ENCODE results near the gene CDC42BPG.

The CDC42BPG gene

DNA sequence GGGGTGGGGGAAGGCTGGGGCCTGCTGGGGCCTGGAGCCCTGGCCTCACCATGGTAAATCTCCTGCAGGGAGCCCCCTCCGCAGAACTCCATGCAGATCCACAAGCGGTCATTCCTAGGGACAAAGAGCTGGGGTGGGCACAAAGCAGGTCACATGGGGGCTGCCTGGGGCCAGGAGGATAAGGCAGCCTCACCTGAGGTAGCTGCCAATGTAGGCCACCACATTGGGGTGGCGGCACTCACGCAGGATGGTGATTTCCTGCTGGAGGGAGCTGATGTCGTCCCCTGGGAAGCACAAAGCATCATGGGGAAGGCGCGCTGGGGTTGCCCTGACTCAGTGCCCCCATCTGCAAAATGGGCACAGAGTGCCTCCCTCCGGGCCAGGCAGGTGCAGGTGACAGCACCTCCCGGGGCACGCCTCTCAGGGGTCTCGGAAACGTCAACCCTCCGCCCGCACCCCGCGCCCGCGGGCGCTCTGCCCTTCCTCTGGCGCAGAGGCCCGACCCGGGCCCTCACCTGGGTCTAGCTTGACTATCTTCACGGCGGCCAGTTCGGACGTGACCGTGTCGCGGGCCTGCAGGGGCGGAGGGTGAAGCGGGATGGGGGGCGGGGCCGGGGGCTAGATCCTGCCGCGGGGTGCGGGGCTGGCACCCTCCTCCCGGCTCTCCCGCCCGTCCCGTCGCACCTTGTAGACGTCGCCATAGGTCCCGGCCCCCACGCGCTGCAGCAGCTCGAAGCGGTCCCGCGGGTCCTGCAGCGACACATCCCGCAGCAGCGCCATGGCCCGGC is 41.9 kb downstream of the CDC42BPG start:
- Histone ChIP-seq H3K4me1 (ENCODE audit: low read length) (peaks cover 6% of the 10 kb centered on the region; the same call in 1 of the 2 replicates), H2AFZ (ENCODE audit: low read length) (peak overlapping the region; percentile 80), H3F3A (ENCODE audit: insufficient read depth, low read length) (peaks cover 6% of the 10 kb centered on the region; the same call in 1 of the 2 replicates), H3K4me2 (ENCODE audit: low read depth, low read length) (peak overlapping the region; percentile 79), H3K9me3 (replicated peaks; ENCODE audit: insufficient read depth, low read length) (no peaks in the 10 kb centered on the region), H3K27me3 (replicated peaks; ENCODE audit: insufficient read depth, low read length) (no peaks in the 10 kb centered on the region), H3K4me3 (ENCODE audit: low read length) (peak overlapping the region; percentile 66), H3K27ac (ENCODE audit: low read length) (no peak overlapping the region), H3K9me2 (replicated peaks; ENCODE audit: insufficient read depth, low read length) (no peaks in the 10 kb centered on the region), H4K20me1 (ENCODE audit: insufficient read depth, low read length) (no peaks in the 10 kb centered on the region), H3K36me3 (replicated peaks; ENCODE audit: insufficient read depth, low read length) (no peaks in the 10 kb centered on the region), H3K9ac (ENCODE audit: low read length) (peak overlapping the region; percentile 51), H3K79me2 (ENCODE audit: low read length) (no peaks in the 10 kb centered on the region)
- DNase-seq = no peak
- no peak for TF ChIP-seq EZH2phosphoT487 (IDR thresholded peaks at IDR 0.05; ENCODE audit: low read length)
- TF ChIP-seq, protein P1, sequence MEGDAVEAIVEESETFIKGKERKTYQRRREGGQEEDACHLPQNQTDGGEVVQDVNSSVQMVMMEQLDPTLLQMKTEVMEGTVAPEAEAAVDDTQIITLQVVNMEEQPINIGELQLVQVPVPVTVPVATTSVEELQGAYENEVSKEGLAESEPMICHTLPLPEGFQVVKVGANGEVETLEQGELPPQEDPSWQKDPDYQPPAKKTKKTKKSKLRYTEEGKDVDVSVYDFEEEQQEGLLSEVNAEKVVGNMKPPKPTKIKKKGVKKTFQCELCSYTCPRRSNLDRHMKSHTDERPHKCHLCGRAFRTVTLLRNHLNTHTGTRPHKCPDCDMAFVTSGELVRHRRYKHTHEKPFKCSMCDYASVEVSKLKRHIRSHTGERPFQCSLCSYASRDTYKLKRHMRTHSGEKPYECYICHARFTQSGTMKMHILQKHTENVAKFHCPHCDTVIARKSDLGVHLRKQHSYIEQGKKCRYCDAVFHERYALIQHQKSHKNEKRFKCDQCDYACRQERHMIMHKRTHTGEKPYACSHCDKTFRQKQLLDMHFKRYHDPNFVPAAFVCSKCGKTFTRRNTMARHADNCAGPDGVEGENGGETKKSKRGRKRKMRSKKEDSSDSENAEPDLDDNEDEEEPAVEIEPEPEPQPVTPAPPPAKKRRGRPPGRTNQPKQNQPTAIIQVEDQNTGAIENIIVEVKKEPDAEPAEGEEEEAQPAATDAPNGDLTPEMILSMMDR (IDR thresholded peaks at IDR 0.05; ENCODE audit: low read length) = no peak
- TF ChIP-seq EZH2 (optimal IDR thresholded peaks at IDR 0.05; ENCODE audit: low read depth, low read length) = no peak

DNA sequence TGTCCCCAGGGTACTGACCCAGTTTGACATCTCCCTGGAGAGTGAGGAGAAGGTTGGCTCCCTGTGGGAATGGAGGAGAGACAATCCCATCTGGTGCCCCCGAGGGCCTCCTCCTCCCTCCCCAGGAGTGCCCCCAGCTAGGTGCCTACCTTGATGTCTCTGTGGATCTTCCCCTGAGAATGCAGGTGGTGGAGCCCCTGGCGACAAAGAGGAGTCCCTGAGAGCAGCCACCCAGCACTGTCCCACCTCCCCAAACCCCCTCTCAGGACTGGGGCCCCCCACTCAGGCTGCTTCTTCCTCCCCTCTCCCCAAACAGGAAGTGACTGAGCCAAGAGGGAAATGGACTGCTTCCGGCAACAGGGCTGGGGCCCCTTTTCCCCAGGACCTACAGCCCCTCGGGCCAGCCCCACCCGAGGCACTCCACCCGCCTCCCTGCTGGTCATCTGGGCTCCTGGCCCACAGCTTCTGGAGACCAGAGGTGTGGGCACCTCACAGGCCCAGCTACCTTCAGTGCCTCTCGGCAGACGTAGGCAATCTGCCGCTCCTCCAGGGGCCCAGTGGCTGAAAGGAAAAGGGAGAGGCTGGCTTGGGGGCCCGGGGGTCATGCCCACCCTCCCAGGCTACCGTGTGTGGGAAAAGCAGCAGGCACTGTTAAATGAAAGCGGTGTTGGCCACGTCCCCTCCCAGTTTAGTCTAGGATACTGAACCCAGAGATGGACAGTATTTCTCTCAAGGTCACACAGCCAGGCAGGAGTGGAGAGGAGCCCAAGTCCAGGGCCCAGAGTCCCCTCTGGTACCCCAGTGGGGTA is 42.7 kb downstream of the CDC42BPG start:
- Histone ChIP-seq H4K20me1 (ENCODE audit: insufficient read depth, low read length) (no peaks in the 10 kb centered on the region), H3K4me2 (ENCODE audit: low read depth, low read length) (peak overlapping the region; percentile 79; the same call in 1 of the 2 replicates), H3K27me3 (replicated peaks; ENCODE audit: insufficient read depth, low read length) (no peaks in the 10 kb centered on the region), H3K79me2 (ENCODE audit: low read length) (no peaks in the 10 kb centered on the region), H3F3A (ENCODE audit: insufficient read depth, low read length) (peaks cover 6% of the 10 kb centered on the region; the same call in 1 of the 2 replicates), H3K9me2 (replicated peaks; ENCODE audit: insufficient read depth, low read length) (no peaks in the 10 kb centered on the region), H3K4me1 (ENCODE audit: low read length) (peaks cover 6% of the 10 kb centered on the region; the same call in 1 of the 2 replicates), H2AFZ (ENCODE audit: low read length) (no peak overlapping the region), H3K9me3 (replicated peaks; ENCODE audit: insufficient read depth, low read length) (no peaks in the 10 kb centered on the region), H3K4me3 (ENCODE audit: low read length) (peak overlapping the region; percentile 66; the same call in 1 of the 2 replicates), H3K27ac (ENCODE audit: low read length) (no peak overlapping the region), H3K9ac (ENCODE audit: low read length) (no peak overlapping the region), H3K36me3 (replicated peaks; ENCODE audit: insufficient read depth, low read length) (no peaks in the 10 kb centered on the region)
- TF ChIP-seq, protein P1 (IDR thresholded peaks at IDR 0.05; ENCODE audit: low read length) = no peak
- TF ChIP-seq EZH2 (optimal IDR thresholded peaks at IDR 0.05; ENCODE audit: low read depth, low read length) = no peak
- TF ChIP-seq EZH2phosphoT487 (IDR thresholded peaks at IDR 0.05; ENCODE audit: low read length) = no peak
- DNase-seq = no peak

DNA sequence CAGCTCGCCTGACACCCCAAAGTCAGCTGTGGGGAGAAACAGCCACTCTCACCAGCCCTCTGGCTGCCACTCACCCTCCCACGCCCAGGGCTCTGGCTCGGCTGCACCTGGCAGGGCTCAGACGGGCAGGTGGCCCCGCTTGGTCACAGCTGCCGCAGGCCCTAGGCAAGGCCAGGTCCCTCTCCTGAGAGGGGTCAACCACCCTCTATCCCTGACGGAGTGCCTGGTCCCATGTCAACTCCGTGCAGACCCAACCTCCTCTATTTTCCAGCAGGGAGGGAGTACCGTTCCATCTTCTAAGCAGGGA is 43.3 kb downstream of the CDC42BPG start:
- Histone ChIP-seq H3K27ac (ENCODE audit: low read length) (no peak overlapping the region), H3K27me3 (replicated peaks; ENCODE audit: insufficient read depth, low read length) (no peaks in the 10 kb centered on the region), H3K9me2 (replicated peaks; ENCODE audit: insufficient read depth, low read length) (no peaks in the 10 kb centered on the region), H3K4me2 (ENCODE audit: low read depth, low read length) (no peak overlapping the region), H2AFZ (ENCODE audit: low read length) (no peak overlapping the region), H3K36me3 (replicated peaks; ENCODE audit: insufficient read depth, low read length) (no peaks in the 10 kb centered on the region), H4K20me1 (ENCODE audit: insufficient read depth, low read length) (no peaks in the 10 kb centered on the region), H3K9me3 (replicated peaks; ENCODE audit: insufficient read depth, low read length) (no peaks in the 10 kb centered on the region), H3K79me2 (ENCODE audit: low read length) (no peaks in the 10 kb centered on the region), H3K4me1 (ENCODE audit: low read length) (peaks cover 6% of the 10 kb centered on the region; the same call in 1 of the 2 replicates), H3K4me3 (ENCODE audit: low read length) (no peak overlapping the region), H3F3A (ENCODE audit: insufficient read depth, low read length) (peaks cover 6% of the 10 kb centered on the region; the same call in 1 of the 2 replicates), H3K9ac (ENCODE audit: low read length) (no peak overlapping the region)
- no peak for DNase-seq
- TF ChIP-seq EZH2 (optimal IDR thresholded peaks at IDR 0.05; ENCODE audit: low read depth, low read length) = no peak
- TF ChIP-seq, protein P1 (IDR thresholded peaks at IDR 0.05; ENCODE audit: low read length) = no peak
- TF ChIP-seq EZH2phosphoT487 (IDR thresholded peaks at IDR 0.05; ENCODE audit: low read length) = no peak
